KG1 (cell line): ENCODE measurements around the gene PITPNM2.

Experiments used
- DNase-seq: peaks from one replicate; lab custom pipeline; 2025; lab: John Stamatoyannopoulos, UW

PITPNM2 gene

DNA sequence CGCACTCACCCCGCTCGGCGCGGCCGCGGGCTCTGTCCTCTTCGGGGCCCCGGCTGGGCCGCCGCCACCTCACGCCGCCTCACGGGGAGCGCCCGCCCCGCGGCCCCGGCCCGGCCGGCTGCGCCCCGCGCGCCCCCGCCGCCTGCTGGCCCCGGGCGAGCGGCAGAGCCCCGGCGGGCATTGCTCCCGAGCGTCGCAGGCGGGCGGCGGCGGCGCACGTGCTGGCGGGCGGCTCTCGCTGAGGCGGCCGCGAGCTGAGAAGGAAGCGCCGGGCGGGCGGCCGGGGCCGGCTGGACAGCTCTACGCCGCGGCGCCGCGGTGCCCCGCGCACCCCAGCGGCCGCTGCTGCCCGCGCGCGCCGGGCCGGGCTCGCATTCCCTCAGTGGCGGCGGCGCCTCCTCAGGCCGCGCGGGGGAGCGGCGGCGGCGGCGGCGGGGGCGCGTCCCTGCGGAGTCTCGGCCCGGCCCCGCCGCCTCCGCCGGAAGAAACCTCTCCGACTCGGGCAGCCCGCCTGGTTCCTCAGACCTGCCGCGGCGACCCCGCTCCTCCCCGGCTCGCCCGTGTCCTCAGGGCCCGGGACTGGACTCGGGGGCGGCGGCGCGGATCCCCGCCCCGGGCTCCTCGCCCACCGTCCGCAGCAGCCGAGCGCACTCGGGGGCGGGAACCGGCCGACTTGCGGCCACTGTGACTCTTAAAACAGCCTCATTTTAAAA lies at the start of gene PITPNM2:
Gene PITPNM2, minus strand, starts transcription at position 347 of the 713 bp plus-strand sequence. CDS start 116,500 bp downstream, outside the sequence.
- DNase-seq, result peak; percentile 29

DNA sequence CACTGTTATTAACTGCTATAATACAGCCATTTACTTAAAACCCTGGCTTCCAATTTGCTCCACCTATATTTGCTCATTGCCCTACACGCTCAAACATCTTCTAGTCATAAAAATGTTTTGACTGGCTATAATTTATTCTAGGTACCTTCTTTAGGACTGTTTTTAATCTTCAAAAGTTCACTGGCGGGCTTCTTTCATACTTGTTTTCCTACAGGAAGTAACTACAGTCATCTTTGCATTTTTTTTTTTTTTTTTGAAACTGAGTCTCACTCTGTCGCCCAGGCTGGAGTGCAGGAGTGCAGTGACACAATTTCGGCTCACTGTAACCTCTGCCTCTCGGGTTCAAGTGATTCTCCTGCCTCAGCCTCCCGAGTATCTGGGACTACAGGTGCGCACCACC lies 49.5 kb upstream of the PITPNM2 start:
- no peak for DNase-seq

DNA sequence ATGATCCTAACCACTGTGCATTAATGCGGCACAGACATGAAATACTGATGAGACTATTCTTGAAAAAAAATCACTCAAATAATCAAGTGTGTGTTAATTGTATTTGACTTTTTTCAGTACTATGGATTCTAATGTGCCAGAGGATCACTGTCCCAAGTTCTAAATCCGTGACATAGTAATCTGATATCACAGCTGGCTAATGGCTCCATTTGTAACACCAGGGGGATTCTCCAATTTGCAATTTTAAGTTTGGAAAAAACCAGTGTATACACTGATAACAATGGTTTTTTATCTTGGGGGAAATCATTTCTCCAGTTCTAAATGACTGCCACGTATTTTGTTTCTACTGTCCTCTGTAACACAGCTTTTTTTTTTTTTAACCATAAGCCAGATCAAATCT lies 49.0 kb upstream of the PITPNM2 start:
- DNase-seq, result no peak

DNA sequence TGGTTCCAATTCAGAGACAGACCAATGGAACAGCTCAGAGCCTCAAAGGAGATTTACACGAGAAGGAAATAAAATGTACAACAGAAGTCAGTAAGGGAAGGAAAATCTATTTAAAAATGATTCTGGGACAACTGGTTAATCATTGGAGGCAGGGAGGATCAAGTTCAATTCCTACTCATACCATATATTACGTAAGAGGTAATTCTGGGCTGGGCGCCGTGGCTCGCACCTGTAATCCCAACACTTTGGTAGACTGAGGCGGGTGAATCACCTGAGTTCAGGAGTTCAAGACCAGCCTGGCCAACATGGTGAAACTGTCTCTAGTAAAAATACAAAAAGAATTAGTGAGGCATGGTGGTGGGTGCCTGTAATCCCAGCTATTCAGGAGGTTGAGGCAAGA lies 36.7 kb upstream of the PITPNM2 start:
- no peak for DNase-seq

DNA sequence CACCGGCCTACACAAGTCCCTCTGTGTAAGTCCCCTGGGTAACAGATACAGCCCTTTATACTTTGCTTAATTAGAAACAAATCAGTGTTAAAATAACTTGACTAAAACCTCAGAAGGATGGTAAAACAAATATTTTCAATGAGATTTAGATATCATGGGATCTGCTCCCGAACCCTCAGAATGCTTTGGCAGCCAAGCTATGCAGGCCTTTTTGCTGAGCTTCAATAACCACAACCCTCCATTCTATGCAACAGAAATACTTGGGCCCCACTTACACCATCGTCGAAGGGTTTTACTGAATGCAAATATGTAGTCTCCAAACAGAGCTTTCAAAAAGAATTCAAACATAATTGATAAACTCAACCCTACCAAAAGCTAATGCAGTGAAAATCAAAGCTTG lies 29.3 kb upstream of the PITPNM2 start:
- no peak for DNase-seq

DNA sequence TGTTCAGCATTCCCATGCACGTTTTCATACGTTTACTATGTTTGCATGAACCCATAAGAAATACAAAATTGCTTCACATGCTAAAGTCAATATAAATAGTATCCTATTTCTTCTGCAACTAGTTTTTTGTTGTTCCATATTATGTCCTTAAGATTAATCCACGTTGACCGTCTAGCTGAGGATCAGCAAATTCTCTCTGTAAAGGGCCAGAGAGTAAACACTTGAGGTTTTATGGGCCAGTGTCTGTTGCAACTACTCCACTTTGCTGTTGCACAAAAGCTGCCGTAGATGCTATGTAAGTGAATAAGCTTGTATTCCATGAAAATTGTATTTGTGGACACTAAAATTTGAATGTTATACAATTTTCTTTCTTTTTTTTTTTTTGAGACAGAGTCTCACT lies 21.1 kb upstream of the PITPNM2 start:
- no peak for DNase-seq

DNA sequence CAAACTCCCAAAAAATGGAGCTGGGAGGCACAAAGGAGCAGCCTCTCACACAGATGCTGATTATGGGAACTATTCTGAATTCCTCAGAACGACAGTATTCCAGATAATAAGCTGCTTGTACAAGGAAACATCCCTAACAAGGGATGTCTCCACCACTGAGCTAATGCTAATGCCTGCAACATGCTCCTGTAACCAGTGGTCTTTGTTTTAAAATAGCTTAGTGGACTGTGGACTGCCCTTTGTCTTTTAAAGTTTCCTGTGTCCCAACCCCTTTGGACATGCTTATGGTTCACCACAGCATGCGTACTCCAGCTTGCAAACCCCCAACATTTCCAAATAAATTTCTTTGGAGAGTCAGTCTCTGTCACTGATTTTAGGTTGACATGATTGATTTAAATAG lies 16.4 kb upstream of the PITPNM2 start:
- DNase-seq, result no peak

DNA sequence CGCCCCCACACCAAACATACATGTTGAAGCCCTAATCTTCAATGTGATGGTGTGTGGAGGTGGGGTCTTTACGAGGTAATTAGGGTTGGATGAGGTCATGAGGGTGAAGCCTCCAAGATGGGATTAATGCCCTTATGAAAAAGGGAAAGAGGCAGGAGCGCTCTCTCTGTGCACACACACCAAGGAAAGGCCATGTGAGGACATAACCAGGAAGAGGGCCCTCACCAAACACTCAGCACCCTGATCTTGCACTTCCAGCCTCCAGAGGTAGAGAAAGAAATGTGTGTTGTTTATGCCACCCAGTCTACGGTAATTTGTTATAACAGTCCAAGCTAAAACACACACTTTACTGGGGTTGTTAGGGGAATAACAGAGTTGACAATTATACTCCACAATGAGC lies 14.6 kb upstream of the PITPNM2 start:
- no peak for DNase-seq

DNA sequence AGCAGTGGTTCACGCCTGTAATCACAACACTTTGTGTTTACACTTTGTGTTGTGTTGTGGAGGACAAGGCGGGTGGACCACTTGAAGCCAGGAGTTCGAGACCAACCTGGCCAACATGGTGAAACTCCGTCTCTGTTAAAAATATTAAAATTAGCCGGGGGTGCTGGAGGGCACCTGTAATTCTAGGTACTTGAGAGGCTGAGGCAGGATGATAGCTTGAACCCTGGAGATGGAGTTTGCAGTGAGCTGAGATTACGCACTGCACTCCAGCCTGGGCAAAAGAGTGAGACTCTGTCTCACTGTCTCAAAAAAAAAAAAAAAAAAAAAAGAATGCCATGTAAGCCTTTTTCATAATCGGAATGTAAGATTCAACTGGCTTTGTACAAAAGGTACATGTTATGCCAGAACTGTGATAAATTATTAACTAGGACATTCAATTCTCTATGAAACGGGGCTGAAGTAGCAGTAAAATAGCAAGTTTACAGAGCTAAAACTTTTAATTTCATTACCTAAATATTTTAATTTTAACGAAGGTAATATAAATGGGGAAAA lies 13.9 kb upstream of the PITPNM2 start:
- DNase-seq, result no peak

DNA sequence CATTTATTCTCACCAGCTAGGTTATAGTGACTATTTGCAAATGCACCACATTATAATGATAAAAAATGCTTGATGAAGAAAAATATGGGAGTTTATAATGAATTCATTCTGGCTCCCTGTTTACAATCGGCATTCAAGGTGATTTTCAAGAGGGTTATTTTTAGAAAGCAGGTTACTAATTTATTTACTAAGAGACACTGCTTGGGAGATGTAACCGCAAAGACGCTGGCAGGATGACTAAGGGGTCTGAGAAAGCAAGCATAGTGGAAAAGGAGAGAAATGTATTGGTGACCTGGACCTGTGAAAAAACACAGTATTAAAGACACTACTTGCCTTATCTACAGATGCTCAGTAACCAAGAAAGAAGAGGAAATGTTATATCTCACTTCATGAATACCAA lies 13.3 kb upstream of the PITPNM2 start:
- no peak for DNase-seq

DNA sequence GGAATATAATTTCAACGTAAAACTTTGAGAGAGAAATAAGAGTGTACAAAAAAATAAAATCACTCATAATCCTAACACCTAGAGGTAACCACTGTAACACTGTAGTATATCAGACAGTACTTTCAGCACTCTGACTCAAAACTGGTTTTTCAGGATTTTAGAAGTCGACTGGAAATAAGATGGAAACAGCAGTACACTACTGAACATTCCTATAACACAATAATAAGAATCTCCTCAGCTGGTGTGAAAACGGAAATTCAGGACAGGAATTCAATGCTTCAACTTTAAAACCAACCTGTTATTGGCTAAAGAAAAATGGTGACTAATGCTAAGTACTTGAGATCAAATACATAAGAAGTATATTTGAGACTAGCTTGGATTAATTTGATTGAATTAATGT lies 12.3 kb upstream of the PITPNM2 start:
- no peak for DNase-seq

DNA sequence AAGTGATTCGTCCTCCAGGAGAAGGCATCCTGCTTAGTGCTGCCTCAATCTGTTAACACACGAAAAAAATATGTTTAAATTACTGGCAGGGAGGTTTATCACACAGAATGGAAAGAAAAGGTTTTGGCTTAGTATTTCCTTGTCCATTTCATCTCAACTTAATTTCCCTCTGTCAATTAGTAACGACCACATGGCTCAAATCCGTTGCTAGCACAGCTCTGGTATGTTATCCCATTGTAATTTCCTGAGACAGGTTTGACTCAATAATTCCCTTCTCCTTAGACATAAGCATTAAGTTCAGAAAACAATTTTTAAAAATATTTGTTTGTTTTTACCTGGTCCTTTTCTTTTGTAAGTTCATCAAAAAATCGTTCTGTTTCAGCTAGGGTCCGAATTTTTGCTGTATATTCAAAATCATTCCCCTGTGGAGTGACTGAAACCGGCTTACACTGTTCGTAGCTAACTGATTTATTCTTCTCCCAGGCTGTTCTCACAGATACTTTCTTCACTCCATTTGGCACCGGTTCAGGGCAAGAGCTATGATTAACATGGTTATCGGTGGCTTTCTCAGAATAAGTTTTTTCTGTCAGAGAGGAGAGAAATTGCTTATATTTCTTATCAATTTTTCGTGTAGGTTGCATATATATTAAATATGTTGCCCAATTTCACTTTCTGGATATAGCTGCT lies 10.1 kb upstream of the PITPNM2 start:
- no peak for DNase-seq

DNA sequence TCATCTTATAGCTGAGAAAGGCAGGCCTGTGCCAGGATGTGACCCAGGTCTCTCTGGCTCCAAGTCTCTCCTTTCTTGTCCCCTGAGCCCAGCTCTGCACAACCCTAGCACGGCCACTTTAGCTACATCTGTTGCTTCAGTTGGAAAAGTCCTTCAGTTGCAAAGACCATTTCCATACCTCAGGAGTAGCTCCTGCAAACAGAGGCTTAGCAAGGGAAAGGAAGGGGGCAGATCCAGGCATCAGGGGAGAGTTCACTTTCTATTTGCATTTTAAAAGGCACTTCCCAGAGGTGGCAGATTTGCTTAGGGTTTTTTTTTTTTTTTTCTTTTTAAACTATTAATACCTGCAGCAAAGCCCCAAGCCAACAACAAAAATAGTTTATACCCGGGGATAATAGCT lies 3.0 kb upstream of the PITPNM2 start:
- DNase-seq, result no peak

DNA sequence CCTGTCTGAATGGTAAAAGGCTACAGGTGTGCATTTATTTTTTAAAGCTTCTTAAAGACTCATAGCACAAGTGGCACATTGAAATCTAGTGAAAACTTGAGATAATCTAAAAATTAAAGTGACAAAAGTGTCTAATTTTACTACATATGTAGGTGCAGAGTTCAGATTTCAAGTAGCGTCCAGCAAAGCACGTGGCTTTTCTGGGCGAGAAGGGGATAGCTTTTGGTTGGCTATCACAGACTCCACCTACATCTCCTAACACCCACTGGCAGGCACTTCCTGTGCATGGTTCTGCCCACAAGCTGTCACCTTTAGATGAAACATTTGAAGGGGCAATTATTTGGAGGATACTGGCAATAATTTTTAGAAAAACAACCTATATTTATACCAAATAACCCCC lies 1.9 kb upstream of the PITPNM2 start:
- no peak for DNase-seq

DNA sequence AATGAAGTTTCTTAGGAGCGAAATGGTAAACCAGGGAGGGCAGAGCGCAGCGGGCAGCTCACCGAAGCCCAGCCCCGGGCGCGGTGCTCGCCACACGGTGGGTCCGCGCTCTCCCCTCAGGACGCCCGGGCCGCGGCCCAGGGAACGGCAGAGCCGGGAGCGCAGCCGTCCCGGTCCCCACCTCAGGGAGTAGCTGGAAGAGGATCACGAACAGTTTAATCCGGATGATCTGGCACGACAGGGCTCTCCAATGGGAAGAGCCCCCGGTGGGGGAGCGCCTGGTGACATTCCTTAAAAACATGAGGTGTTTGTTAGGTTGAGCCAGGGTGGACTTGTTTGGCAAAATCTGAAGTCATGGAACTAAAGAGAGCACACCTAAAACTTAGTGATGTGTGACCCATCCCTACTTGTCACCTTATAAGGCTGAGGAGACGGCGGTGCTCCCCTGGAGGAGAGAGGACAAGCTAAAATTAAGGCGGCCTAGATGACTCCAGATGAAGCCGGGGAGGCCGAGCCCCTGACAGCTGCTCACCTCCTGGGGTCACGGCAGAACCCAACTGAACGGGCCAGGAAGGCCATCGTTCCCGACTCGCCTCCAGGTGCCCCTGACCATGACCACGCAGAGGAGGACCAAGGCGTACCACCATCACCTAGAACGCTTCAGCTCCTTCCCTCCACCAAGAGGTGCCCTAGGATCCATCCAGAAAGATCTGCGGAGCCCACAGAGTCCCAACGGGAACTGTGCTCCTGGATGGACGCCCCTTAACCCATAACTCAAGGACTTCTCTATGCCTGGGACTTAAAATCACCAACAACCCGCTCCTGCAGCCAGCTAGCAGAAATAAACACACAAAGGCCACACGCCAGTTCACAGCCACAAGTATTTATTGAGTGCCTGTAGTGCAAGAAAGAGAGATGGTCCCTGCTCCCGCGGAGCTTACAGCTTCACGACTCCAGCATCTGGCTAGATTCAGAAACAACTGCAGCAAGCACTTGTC lies 866 bp upstream of the PITPNM2 start:
- DNase-seq, result no peak

DNA sequence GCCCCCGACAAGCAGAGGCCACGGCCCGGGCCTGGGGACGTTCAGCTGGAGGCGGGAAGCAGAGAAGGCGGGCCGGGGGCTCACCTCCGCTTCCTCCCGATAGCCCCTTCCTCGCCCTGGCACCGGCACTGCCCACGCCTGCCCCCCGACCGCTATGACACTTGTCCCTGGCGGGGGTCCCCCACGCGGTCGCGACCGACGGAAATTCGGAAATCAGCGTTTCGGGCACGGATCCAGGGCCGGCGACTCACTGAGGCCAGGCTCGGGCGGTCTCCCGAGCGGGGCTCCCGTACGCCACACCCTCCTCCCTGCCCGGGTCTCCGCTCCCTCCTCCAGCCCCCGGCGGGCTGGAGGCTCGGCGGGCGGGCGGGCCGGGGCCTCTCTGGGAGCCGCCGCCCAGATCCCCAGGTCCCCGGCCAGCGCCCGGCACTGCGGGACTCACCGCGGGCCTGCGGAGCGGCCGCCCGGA lies 581 bp downstream of the PITPNM2 start:
- DNase-seq, result no peak

DNA sequence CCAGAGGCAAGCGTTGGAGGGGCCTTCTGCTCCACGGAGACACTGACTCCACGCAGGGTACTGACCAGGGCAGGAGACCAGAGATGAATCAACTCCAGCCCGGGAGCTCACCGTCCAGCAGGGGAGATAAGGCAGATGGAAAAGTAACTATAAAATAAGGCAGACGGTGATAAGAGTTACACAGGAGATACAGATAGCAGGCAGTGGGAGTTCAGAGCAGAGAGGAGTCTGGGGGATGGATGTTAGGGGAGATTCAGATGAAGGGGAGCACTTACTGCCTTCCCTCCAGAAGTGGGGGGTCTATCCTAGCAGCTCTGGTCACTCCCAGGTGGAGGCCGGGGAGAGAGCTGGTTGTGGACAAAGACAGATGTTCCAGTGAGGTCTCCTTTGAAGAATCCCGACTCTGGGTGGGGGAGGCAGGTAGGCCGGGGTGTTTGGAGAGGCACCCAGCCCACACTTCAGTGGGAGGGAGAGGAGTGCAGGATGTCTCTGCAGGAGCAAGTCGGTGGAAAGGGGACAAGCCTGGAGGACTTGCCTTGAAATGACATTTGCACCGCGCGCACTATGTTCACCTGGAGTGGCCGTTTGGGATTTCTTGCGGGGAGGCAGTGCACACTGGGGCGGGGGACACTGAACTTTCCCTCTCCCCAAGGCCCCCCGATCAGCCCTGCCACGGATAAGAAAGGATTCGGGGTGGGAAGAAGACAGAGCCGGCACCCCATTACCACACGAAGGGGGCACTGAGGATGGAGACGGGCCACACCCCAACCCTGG lies 1.2 kb downstream of the PITPNM2 start:
- DNase-seq, result no peak

DNA sequence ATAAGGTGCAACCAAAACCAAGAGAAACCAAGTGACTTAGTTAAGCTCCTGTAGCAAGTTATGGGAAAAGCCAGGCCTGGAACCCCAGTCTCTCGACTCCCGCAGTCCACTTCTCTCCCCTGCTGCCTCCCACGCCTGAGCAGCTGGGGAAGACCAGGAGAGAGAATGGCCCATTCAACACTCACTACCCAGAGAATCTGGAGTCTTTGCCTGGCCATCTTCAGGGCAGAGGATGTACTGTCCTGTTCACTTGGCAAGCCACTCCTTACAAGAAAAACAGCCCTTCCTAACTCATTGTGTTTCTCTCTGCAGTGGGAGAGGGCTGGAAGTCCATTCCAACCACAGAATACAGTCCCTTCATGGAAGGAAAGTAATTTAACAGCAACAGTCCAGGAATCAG lies 1.8 kb downstream of the PITPNM2 start:
- no peak for DNase-seq

DNA sequence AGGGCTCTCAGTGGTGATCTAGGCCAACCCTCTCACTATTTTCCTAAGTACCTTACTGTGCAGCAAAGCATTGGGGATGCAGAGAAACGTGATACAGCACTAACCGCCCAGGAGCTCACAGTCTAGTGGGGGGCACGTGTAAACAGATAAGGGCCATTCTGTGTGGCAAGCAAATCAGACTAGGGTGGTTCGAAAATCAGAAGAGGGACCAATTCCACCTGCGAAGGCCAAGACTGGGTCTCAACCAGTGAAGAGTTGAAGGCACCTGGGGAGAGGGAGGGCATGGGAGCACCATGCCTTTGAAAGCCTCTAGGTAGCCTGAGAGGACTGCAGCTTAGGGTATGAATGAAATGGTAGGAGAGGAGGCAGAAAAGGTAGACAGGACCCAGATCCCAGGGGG lies 2.2 kb downstream of the PITPNM2 start:
- no peak for DNase-seq

DNA sequence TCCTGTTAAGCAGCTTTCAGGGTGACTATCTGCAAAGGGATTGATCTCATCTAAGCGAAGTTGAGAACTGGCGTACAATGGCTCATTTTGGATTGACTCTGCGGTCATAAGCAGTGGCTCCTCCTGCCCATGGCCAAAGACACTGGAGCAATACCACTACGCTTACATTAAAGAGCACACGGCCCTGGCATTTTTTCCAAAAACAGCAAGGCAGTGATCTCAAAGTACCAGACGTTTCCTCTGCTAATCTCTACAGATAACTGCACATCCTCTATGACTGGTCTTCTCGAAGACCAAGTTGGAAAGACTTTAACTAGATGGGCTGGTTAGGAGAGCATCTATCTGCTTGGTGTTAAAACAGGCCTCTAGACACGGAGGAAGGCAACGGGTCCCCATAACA lies 2.7 kb downstream of the PITPNM2 start:
- no peak for DNase-seq

DNA sequence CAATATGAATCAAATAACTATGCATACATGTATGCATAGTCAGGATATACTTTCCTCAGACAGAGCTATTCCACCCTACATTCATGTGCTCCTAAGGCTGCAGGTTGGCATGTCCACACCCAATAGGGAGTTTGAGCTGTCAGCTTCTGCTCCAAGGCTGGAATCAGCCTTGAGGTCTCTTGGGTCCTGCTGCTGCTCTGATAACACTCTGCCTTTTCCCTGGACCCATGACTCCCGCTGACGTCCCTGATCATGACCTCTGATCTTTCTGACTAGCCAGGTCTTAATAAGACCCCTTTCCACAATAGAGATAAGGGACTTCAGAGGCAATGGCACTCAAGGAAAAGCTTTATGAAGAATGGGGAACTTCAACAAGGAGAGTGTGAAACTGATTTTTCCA lies 5.7 kb downstream of the PITPNM2 start:
- DNase-seq, result no peak
